ENCODE data around the gene SRL.

The SRL gene

GRCh38 chr16:4202615-4203345 lies 39.1 kb downstream of the SRL start:
- no peak for DNase-seq (ENCODE audit: low read depth, low spot score)

DNA sequence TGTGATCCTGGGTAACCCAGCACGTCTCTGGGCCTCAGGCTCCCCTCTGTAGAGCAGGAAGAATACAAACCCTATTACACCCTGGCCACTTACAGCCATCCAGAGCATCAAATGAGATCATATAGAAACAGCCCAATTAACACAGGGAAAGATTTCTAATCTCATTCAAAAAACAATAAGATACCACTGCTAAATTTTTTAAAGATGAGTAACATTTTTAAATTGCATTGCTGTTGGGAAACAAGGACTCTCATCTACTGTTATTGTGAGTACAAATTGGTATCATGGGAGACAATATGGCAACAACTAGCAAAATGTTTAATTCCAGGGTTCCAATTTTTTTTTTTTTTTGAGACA lies 41.1 kb downstream of the SRL start:
- DNase-seq (ENCODE audit: low read depth, low spot score) = no peak

GRCh38 chr16:4200000-4200780 lies 41.7 kb downstream of the SRL start:
- no peak for DNase-seq (ENCODE audit: low read depth, low spot score)

- no peak for DNase-seq (ENCODE audit: low read depth, low spot score)
These were observed 43.1 kb downstream of the SRL start for GRCh38 chr16:4198816-4199215.

GRCh38 chr16:4194661-4195060 lies 47.2 kb downstream of the SRL start:
- no peak for DNase-seq (ENCODE audit: low read depth, low spot score)

DNA sequence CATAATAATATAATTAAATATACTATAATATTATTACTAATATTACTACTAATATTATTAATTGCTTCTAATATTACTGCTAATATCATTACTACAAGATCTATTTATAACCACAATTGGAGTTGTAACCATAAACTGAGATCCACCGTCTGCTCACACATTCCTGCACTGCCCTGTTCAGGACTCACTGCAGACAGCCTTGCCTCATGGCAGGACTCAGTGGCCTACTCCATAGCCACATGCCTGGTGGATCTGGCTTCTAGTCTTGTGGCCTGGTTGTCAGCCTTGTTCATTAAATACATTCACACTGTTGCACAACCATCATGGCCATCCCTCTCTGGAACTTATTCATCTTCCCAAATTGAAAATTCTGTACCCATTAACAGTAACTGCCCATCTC lies 48.0 kb downstream of the SRL start:
- DNase-seq (ENCODE audit: low read depth, low spot score) = no peak

- DNase-seq (ENCODE audit: low read depth, low spot score) = no peak
These were observed 49.7 kb downstream of the SRL start for GRCh38 chr16:4192206-4192605.

DNA sequence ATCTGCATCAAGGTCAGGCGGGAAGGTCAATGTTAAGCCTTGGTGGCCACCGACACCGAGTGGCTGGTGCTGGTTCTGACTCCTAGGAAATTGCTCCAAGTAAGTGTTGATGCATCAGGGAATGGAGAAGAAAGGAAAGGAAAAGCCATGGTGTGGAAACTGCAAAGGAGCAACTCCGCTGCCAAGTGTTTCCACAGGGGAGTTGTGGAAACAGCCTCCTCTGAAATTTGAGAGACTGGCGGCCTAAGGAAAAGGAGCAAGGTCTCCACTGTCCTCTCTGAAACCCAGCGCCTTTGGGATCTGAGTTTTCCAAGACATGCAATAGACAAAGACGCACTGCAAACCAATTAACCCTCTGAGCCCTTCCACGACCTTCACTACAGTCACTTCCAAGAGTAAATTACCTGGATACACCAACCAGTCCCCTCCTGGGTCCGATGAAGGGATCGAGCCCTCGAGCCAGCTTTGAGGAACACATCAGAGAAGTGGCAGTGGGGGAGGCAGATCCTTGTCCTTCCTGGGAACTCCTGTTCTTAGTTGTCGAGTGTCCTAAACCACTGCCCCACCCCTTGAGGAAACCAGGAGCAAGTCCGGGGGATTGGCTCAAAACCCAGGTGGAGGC lies 51.1 kb downstream of the SRL start:
- no peak for DNase-seq (ENCODE audit: low read depth, low spot score)

DNA sequence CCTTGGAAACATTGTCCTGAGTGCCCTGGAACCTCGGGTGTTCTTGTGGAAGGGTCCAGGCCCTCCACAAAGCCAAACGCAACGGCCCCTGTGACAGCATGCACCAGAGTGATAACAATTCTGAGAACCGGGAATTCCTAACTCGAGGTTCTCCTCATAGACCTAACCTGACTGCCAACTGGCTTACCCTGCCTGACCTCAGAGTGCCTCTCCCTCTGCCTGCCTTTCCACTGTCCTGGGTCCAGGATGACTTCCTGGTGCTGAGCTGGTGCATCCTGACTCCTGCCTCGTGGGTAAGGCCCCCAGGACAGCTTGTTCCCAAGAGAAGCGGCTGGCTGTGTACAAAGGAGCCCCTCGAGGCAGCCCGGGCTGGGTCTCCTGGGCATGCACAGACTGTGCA lies 51.8 kb downstream of the SRL start:
- no peak for DNase-seq (ENCODE audit: low read depth, low spot score)

DNA sequence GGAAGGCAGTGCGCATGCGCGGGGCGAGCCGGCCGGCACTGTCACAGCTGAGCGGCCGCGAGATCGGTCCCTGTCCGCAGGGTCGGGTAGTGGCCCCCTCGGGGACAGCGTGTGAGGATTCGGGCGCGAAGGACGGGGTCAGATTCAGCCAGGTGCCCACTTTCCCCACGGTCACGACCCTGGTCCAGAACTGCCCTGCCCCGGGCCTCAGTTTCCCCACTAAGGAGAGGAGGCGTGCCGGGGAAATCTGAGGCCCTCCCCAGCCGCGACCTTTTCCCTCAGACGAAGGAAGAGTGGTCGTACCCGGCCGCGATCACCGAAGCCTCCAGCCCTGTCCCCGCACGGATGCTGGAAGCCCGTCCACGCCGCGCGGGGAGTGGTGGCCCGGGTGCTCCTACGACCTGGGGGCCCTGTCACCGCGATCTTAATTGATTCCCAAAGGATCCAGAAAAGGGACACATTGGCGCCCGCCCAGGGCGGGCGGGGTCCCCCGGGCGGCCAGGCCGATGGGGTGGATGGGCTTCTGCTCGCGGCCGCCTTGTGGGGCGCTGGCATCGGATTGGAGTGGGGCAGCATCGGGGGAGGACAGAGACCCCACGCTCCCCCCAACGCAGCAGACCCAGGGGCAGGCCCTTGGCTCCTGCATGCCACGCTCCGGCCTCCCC lies 57.7 kb downstream of the SRL start:
- no peak for DNase-seq (ENCODE audit: low read depth, low spot score)

DNA sequence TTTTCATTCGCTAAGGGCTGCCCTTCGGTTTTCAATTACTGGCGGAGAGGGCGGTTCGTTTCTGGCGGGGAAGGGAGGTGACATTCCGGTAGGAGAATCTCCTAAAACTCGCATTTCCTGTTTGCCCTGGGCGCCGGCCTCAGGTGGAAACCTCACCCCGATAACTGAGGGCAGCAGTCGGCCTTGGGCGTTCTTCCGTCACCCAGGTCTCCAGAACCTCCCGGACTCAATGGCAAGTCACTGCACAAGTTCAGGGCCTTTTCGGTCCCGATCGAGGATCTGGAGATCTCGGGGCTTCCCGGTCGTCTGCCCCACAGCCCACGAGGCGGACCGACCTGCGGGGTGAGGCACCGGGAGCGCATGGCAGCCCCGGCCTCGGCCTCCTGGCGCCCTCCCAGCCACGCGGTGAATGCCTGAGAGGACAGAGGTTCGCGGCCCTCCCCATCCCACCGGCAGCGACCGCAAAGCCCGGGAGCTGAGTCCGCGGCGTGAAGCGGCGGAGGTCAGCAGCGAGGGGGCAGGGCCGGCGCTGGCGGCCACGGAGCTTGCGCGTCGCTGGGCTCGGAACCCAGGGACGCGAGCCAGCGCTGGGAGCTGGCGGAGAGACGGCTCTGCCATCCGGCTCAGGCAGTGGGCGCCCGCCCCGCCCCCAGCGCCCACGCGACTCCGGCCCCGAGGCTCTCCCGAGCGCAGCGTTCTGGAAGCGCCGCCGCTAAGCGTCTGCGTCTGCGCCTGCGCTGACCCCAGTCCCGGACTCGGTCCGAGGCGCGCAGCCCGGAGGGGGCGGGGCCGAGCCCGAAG lies 58.4 kb downstream of the SRL start:
- peak; percentile 76 for DNase-seq (ENCODE audit: low read depth, low spot score)

DNA sequence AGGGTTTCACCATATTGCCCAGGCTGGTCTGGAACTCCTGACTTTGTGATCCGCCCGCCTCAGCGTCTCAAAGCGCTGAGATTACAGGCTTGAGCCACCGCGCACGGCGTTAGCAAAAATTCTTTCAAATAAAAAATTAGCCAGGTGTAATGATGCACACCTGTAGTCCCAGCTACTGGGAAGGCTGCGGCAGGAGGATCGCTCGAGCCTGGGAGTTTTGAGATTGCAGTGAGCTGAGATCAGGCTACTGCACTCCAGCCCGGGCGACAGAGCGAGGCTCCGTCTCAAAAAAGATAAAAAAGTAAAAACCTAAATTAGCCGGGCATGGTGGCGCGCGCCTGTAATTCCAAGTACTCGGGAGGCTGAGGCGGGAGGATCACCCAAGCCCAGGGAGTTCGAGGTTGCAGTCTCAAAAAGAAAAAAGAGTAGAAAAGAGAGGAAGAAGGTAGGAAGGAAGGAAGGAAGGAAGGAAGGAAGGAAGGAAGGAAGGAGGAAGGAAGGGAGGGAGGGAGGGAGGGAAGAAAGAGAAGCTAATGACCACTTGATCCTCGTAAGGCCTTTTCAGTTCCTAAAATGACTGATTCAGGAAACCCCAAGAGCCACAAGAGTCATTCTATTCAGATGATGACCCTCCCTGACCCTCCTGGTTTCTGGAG lies 59.2 kb downstream of the SRL start:
- DNase-seq (ENCODE audit: low read depth, low spot score) = no peak

DNA sequence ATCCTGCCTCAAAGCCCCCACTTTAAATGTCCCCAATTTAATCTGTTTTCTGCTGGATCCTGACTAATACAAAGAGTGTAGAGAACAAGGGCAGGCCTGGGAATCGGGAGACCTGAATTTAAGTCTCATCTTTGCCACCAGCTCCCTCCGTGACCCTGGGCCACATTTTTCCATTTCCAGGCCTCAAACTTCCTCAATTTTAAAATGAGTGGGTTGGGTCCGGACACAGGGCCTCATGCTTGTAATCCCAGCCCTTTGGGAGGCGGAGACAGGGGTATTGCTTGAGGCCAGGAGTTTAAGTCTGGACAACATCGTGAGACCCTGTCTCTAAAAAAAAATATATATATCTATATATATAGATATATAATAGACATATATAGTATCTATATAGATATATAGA lies 61.4 kb downstream of the SRL start:
- DNase-seq (ENCODE audit: low read depth, low spot score) = no peak

GRCh38 chr16:4179763-4180260 lies 62.1 kb downstream of the SRL start:
- DNase-seq (ENCODE audit: low read depth, low spot score) = no peak

GRCh38 chr16:4179020-4179419 lies 62.9 kb downstream of the SRL start:
- DNase-seq (ENCODE audit: low read depth, low spot score) = no peak

GRCh38 chr16:4178468-4179010 lies 63.3 kb downstream of the SRL start:
- DNase-seq (ENCODE audit: low read depth, low spot score) = no peak

GRCh38 chr16:4176906-4177417 lies 64.9 kb downstream of the SRL start:
- DNase-seq (ENCODE audit: low read depth, low spot score) = no peak

DNA sequence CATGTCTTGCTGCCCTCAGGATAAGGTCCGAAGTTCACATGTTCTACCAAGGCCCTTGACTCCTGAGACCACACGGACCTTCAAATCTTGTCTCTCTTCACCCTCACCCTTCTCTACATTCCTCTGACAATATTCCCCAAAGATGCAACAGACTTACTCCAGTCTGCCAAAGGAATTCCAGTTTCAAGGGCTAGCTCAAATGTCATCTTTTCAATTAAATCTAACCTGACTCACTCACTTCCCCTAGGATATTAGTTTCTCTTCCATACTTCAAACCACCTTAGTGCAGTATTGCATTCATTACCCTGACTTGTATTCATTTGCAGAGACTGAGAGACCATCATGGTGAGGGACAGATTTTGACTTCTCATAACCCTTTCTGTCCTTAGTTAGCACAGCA lies 66.0 kb downstream of the SRL start:
- no peak for DNase-seq (ENCODE audit: low read depth, low spot score)

GRCh38 chr16:4172070-4172469 lies 69.8 kb downstream of the SRL start:
- DNase-seq (ENCODE audit: low read depth, low spot score) = no peak

GRCh38 chr16:4169415-4169814 lies 72.5 kb downstream of the SRL start:
- no peak for DNase-seq (ENCODE audit: low read depth, low spot score)
